Measurements from ENCODE around the gene DOK7.
"Not testable (repeated sequence)": the region's sequence is repeated elsewhere in the genome, so short reads cannot be mapped to it uniquely, and the experiment has no call there.

Gene DOK7

GRCh38 chr4:3538906-3539305 lies 75.8 kb downstream of the DOK7 start:
- not testable (repeated sequence) for DNase-seq (ENCODE audit: low read depth, low spot score); H3K27ac ChIP-seq (ENCODE audit: low read length); H3K4me3 ChIP-seq (ENCODE audit: low read length); H3K27me3 ChIP-seq (ENCODE audit: control insufficient read depth, insufficient read depth, low read length); H3K9me3 ChIP-seq (ENCODE audit: control insufficient read depth, insufficient read depth, low read length); H3K4me1 ChIP-seq (ENCODE audit: control insufficient read depth, insufficient read depth, low read length); H3K36me3 ChIP-seq (ENCODE audit: control insufficient read depth, insufficient read depth, low read length)
- WGBS (ENCODE audit: insufficient coverage, insufficient read length): no CpG with 5 or more reads among the region's 23 CpGs

- H3K4me3 ChIP-seq (ENCODE audit: low read length); DNase-seq (ENCODE audit: low read depth, low spot score); H3K27ac ChIP-seq (ENCODE audit: low read length); H3K27me3 ChIP-seq (ENCODE audit: control insufficient read depth, insufficient read depth, low read length); H3K36me3 ChIP-seq (ENCODE audit: control insufficient read depth, insufficient read depth, low read length); H3K4me1 ChIP-seq (ENCODE audit: control insufficient read depth, insufficient read depth, low read length); H3K9me3 ChIP-seq (ENCODE audit: control insufficient read depth, insufficient read depth, low read length): not testable (repeated sequence)
- WGBS (ENCODE audit: insufficient coverage, insufficient read length): no CpG with 5 or more reads among the region's 8 CpGs
Measured at GRCh38 chr4:3543415-3543814, 80.3 kb downstream of the DOK7 start.
